Measurements from ENCODE around the gene SNRPD3. TPM values are rescaled to one million over a fixed set of nuclear protein-coding genes. Genes with fewer than 3 reads are reported as not detected.

SNRPD3 gene
- total RNA-seq, 1 experiment from 2014 or later: 144 TPM

DNA sequence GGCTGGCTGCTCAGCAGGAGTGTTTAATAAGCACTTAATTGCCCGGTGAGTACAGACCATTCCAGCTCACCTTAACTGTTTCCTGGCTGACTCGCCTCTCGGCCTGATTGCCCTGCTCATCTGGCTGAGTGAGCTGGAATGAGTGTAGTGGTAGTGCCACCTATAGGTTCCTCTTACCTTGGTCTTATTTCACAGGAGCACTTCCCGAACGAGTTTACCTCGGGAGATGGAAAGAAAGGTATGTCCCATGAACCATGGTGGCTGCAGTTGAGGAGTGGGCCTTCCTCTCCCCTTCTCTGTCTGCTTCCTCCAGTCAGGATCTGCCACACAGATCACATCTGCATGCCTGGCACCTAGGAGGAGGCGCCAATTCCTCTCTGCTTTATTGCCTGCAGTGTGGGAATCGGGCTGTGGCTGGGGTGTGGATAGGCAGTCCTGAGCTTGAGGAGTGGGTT lies 34.0 kb upstream of the SNRPD3 start:
- Histone ChIP-seq H3K27me3 (ENCODE audit: insufficient read depth, low read length) (no peaks in the 10 kb centered on the region), H2AFZ (ENCODE audit: low read depth, low read length, poor library complexity, severe bottlenecking) (peak overlapping the region; percentile 90), H3K9me2 (ENCODE audit: insufficient read depth) (no peaks in the 10 kb centered on the region), H3K27ac (ENCODE audit: low read depth, low read length) (no peak overlapping the region), H3K4me1 (ENCODE audit: control insufficient read depth in 1 of 2, insufficient read depth in 2 of 2, low read length in 2 of 2) (peaks cover 11 to 14% of the 10 kb centered on the region in 2 experiments), H3K36me3 (ENCODE audit: control insufficient read depth in 1 of 2, insufficient read depth in 2 of 2, low read length in 2 of 2) (no peaks in the 10 kb centered on the region), H4K20me1 (ENCODE audit: insufficient read depth) (no peaks in the 10 kb centered on the region), H3K79me2 (ENCODE audit: insufficient read depth, low read length) (no peaks in the 10 kb centered on the region), H3K9me3 (ENCODE audit: control insufficient read depth in 1 of 2, insufficient read depth in 1 of 2, low read depth in 1 of 2, low read length in 2 of 2) (no peaks in the 10 kb centered on the region), H3K4me2 (ENCODE audit: low read length) (peak overlapping the region; percentile 67), H3K4me3 (replicated peaks in 1 of 2; ENCODE audit: low read depth in 1 of 2, low read length in 2 of 2) (peak overlapping the region in 1 of 2 experiments; percentile 14; a peak in 1 of 4 replicates), H3K9ac (ENCODE audit: low read length) (no peak overlapping the region; the same call in 1 of the 2 replicates)
- intact Hi-C loops (cut with micrococcal nuclease): loop anchor here (1.0 to 10.0 kb wide), 3 partner anchors 197 to 537 kb away; partner anchors contain the start of genes GSTT2 and SUSD2
- ATAC-seq (peak; percentile 95), DNase-seq (ENCODE audit: low read depth, low spot score) (peak; percentile 86)
- TF ChIP-seq, protein P1, sequence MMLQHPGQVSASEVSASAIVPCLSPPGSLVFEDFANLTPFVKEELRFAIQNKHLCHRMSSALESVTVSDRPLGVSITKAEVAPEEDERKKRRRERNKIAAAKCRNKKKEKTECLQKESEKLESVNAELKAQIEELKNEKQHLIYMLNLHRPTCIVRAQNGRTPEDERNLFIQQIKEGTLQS (IDR thresholded peaks at IDR 0.05): no peak
- TF ChIP-seq RAD21 (IDR thresholded peaks at IDR 0.05; ENCODE audit: low read depth) (peak; percentile 89), JUND (IDR thresholded peaks at IDR 0.05) (peak; percentile 23; the same call in 1 of the 2 replicates)
- TF ChIP-seq, protein P2, sequence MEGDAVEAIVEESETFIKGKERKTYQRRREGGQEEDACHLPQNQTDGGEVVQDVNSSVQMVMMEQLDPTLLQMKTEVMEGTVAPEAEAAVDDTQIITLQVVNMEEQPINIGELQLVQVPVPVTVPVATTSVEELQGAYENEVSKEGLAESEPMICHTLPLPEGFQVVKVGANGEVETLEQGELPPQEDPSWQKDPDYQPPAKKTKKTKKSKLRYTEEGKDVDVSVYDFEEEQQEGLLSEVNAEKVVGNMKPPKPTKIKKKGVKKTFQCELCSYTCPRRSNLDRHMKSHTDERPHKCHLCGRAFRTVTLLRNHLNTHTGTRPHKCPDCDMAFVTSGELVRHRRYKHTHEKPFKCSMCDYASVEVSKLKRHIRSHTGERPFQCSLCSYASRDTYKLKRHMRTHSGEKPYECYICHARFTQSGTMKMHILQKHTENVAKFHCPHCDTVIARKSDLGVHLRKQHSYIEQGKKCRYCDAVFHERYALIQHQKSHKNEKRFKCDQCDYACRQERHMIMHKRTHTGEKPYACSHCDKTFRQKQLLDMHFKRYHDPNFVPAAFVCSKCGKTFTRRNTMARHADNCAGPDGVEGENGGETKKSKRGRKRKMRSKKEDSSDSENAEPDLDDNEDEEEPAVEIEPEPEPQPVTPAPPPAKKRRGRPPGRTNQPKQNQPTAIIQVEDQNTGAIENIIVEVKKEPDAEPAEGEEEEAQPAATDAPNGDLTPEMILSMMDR (IDR thresholded peaks at IDR 0.05 in 2 of 3, conservative IDR thresholded peaks at IDR 0.05 in 1 of 3; ENCODE audit: borderline replicate concordance in 1 of 3, insufficient read depth in 1 of 3, low read depth in 2 of 3, low read length in 2 of 3): peak; percentile 70 to 79 (median 78); a peak in 5 of 6 replicates
- ChIA-PET CTCF (interaction anchor here (0.5 to 2.5 kb wide), 16 partner anchors 9 to 664 kb away, joined by 3 to 30 read pairs (median 4); partner anchors contain the start of genes GUCD1, SLC2A11 and SNRPD3), POLR2A (interaction anchor here (1.0 to 1.2 kb wide), 2 partner anchors 14 to 35 kb away, joined by 3 read pairs; no protein-coding TSS in a partner anchor), RAD21 (ENCODE audit: low non-redundant PET in 1 of 2, low total read pairs in 2 of 2, uncharacterized antibody in 2 of 2, unreplicated experiment in 2 of 2) (interaction anchor here (0.5 to 0.7 kb wide), 3 partner anchors 20 to 63 kb away, joined by 3 to 6 read pairs (median 4); no protein-coding TSS in a partner anchor)
- BruUV-seq (replicated peaks): no TSS peak

DNA sequence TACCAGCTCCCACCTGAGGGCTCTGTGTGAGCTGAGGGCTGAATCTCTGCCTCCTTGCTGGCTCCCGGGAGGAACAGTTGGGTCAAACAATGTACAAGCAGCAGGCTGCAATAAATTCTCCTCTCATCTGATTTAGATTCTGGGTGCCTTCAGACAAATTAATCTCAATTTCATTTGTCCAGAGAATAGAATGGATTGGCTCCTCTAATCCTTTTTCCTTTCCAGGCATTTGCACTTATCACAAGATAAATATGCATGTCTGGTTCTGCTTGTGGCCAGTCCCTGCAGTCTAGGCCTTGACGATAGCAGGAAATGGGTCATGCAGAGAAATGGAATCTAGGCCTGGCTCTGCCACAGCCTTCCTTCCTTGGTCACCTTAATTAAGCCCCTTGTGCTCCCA lies 31.9 kb upstream of the SNRPD3 start:
- Histone ChIP-seq H3K4me1 (ENCODE audit: control insufficient read depth in 1 of 2, insufficient read depth in 2 of 2, low read length in 2 of 2) (peaks cover 11 to 14% of the 10 kb centered on the region in 2 experiments), H2AFZ (ENCODE audit: low read depth, low read length, poor library complexity, severe bottlenecking) (no peak overlapping the region), H3K4me2 (ENCODE audit: low read length) (no peak overlapping the region), H3K27me3 (ENCODE audit: insufficient read depth, low read length) (no peaks in the 10 kb centered on the region), H3K9ac (ENCODE audit: low read length) (no peak overlapping the region), H3K36me3 (ENCODE audit: control insufficient read depth in 1 of 2, insufficient read depth in 2 of 2, low read length in 2 of 2) (no peaks in the 10 kb centered on the region), H3K4me3 (replicated peaks in 1 of 2; ENCODE audit: low read depth in 1 of 2, low read length in 2 of 2) (no peak overlapping the region), H3K9me3 (ENCODE audit: control insufficient read depth in 1 of 2, insufficient read depth in 1 of 2, low read depth in 1 of 2, low read length in 2 of 2) (no peaks in the 10 kb centered on the region), H4K20me1 (ENCODE audit: insufficient read depth) (no peaks in the 10 kb centered on the region), H3K27ac (ENCODE audit: low read depth, low read length) (no peak overlapping the region), H3K9me2 (ENCODE audit: insufficient read depth) (no peaks in the 10 kb centered on the region), H3K79me2 (ENCODE audit: insufficient read depth, low read length) (no peaks in the 10 kb centered on the region)
- ChIA-PET POLR2A (no interaction called here), RAD21 (ENCODE audit: low non-redundant PET in 1 of 2, low total read pairs in 2 of 2, uncharacterized antibody in 2 of 2, unreplicated experiment in 2 of 2) (no interaction called here), CTCF (interaction anchor here (1.0 kb wide), 1 partner anchor 102 kb away, joined by 4 read pairs; no protein-coding TSS in a partner anchor)
- TF ChIP-seq, protein P3, sequence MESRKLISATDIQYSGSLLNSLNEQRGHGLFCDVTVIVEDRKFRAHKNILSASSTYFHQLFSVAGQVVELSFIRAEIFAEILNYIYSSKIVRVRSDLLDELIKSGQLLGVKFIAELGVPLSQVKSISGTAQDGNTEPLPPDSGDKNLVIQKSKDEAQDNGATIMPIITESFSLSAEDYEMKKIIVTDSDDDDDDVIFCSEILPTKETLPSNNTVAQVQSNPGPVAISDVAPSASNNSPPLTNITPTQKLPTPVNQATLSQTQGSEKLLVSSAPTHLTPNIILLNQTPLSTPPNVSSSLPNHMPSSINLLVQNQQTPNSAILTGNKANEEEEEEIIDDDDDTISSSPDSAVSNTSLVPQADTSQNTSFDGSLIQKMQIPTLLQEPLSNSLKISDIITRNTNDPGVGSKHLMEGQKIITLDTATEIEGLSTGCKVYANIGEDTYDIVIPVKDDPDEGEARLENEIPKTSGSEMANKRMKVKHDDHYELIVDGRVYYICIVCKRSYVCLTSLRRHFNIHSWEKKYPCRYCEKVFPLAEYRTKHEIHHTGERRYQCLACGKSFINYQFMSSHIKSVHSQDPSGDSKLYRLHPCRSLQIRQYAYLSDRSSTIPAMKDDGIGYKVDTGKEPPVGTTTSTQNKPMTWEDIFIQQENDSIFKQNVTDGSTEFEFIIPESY (IDR thresholded peaks at IDR 0.05; ENCODE audit: extremely low read depth, insufficient replicate concordance, low read length): no peak
- no peak for TF ChIP-seq EGR1 (IDR thresholded peaks at IDR 0.05; ENCODE audit: low read depth)
- TF ChIP-seq SP1 (IDR thresholded peaks at IDR 0.05; ENCODE audit: low read depth): no peak
- TF ChIP-seq ZFX (IDR thresholded peaks at IDR 0.05): no peak
- TF ChIP-seq EZH2phosphoT487 (IDR thresholded peaks at IDR 0.05; ENCODE audit: borderline replicate concordance): no peak
- TF ChIP-seq RAD21 (IDR thresholded peaks at IDR 0.05; ENCODE audit: low read depth): no peak
- TF ChIP-seq, protein P1 (IDR thresholded peaks at IDR 0.05): no peak
- TF ChIP-seq EZH2 (IDR thresholded peaks at IDR 0.05): no peak
- ATAC-seq: no peak
- no TSS peak for BruUV-seq (replicated peaks)
- no peak for DNase-seq (ENCODE audit: low read depth, low spot score)
- intact Hi-C loops (cut with micrococcal nuclease): loop anchor here (2.0 to 10.0 kb wide), 3 partner anchors 101 to 539 kb away; partner anchors contain the start of genes GSTT2 and SUSD2
